Panc1 (cell line): ENCODE results near the gene ATOH8.

ENCODE experiments used
- TF ChIP-seq, protein P1 (sequence below): fragments of 450-650 bp; IDR thresholded peaks from 2 replicates; pipeline ENCODE4 v1.5.1; 2017; ENCODE audit warnings: mild to moderate bottlenecking
- TF ChIP-seq, protein P2 (sequence below), 2 experiments: IDR thresholded peaks; 2 replicates each; pipeline ENCODE4 v1.6.1; 2011 to 2012; ENCODE audit warnings: low read depth in 2 of 2, control low read depth in 1 of 2, low read length in 1 of 2, mild to moderate bottlenecking in 1 of 2, moderate library complexity in 1 of 2; ENCODE audit not compliant: insufficient read depth in 1 of 2

DNA sequence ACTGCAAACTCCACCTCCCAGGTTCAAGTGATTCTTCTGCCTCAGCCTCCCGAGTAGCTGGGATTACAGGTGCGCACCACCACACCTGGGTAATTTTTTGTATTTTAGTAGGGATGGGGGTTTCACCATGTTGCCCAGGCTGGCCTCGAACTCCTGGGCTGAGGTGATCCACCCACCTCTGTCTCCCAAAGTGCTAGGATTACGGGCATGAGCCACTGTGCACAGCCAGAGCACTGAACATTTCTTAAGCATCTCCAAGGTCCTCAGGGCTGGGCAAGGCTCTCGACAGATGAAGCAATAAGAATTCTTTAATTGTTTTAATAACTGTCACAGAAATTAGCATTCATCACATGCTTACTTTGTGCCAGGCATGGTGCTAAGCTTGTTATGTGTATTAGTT is 4.1 kb downstream of the ATOH8 start:
- TF ChIP-seq, protein P1, sequence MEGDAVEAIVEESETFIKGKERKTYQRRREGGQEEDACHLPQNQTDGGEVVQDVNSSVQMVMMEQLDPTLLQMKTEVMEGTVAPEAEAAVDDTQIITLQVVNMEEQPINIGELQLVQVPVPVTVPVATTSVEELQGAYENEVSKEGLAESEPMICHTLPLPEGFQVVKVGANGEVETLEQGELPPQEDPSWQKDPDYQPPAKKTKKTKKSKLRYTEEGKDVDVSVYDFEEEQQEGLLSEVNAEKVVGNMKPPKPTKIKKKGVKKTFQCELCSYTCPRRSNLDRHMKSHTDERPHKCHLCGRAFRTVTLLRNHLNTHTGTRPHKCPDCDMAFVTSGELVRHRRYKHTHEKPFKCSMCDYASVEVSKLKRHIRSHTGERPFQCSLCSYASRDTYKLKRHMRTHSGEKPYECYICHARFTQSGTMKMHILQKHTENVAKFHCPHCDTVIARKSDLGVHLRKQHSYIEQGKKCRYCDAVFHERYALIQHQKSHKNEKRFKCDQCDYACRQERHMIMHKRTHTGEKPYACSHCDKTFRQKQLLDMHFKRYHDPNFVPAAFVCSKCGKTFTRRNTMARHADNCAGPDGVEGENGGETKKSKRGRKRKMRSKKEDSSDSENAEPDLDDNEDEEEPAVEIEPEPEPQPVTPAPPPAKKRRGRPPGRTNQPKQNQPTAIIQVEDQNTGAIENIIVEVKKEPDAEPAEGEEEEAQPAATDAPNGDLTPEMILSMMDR: no peak
- TF ChIP-seq, protein P2, sequence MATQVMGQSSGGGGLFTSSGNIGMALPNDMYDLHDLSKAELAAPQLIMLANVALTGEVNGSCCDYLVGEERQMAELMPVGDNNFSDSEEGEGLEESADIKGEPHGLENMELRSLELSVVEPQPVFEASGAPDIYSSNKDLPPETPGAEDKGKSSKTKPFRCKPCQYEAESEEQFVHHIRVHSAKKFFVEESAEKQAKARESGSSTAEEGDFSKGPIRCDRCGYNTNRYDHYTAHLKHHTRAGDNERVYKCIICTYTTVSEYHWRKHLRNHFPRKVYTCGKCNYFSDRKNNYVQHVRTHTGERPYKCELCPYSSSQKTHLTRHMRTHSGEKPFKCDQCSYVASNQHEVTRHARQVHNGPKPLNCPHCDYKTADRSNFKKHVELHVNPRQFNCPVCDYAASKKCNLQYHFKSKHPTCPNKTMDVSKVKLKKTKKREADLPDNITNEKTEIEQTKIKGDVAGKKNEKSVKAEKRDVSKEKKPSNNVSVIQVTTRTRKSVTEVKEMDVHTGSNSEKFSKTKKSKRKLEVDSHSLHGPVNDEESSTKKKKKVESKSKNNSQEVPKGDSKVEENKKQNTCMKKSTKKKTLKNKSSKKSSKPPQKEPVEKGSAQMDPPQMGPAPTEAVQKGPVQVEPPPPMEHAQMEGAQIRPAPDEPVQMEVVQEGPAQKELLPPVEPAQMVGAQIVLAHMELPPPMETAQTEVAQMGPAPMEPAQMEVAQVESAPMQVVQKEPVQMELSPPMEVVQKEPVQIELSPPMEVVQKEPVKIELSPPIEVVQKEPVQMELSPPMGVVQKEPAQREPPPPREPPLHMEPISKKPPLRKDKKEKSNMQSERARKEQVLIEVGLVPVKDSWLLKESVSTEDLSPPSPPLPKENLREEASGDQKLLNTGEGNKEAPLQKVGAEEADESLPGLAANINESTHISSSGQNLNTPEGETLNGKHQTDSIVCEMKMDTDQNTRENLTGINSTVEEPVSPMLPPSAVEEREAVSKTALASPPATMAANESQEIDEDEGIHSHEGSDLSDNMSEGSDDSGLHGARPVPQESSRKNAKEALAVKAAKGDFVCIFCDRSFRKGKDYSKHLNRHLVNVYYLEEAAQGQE (IDR thresholded peaks at IDR 0.05; ENCODE audit: insufficient read depth in 1 of 2, low read depth in 2 of 2, low read length in 1 of 2): no peak
